DMS153 treated with DMSO at 0.1 percent for 48 hours (cell line): Measurements from ENCODE around the gene HADH.
A peak's percentile ranks its signal among the peaks of the same experiment; 100 is the strongest.
"Not testable (repeated sequence)": the region's sequence is repeated elsewhere in the genome, so short reads cannot be mapped to it uniquely, and the experiment has no call there.

ENCODE experiments used
- DNase-seq: peaks from one replicate; lab custom pipeline; 2025; ENCODE audit not compliant: unreplicated experiment; lab: John Stamatoyannopoulos, UW

Gene HADH

GRCh38 chr4:108029731-108030130 is 40.0 kb downstream of the HADH start:
- no peak for DNase-seq

- DNase-seq = peak; percentile 23
Observed at GRCh38 chr4:108030332-108030731, 40.6 kb downstream of the HADH start.

GRCh38 chr4:108031427-108032083 is 41.9 kb downstream of the HADH start:
- DNase-seq = no peak

GRCh38 chr4:108033348-108033747 is 43.7 kb downstream of the HADH start:
- DNase-seq = no peak

- no peak for DNase-seq
Observed at GRCh38 chr4:108034565-108034964, 44.9 kb downstream of the HADH start.

- no peak for DNase-seq
Observed at GRCh38 chr4:108035691-108036090, 46.0 kb downstream of the HADH start.

- no peak for DNase-seq
Observed at GRCh38 chr4:108036213-108036612, 46.5 kb downstream of the HADH start.

- no peak for DNase-seq
Observed at GRCh38 chr4:108037884-108038283, 48.2 kb downstream of the HADH start.

GRCh38 chr4:108042927-108043326 is 53.2 kb downstream of the HADH start:
- no peak for DNase-seq

- DNase-seq = peak; percentile 16
Observed at GRCh38 chr4:108043526-108043925, 53.8 kb downstream of the HADH start.

- no peak for DNase-seq
Observed at GRCh38 chr4:108044951-108045686, 55.4 kb downstream of the HADH start.

GRCh38 chr4:108045687-108046024 is 56.0 kb downstream of the HADH start:
- no peak for DNase-seq

- no peak for DNase-seq
Observed at GRCh38 chr4:108047199-108047598, 57.5 kb downstream of the HADH start.

GRCh38 chr4:108048157-108048556 is 58.5 kb downstream of the HADH start:
- no peak for DNase-seq

GRCh38 chr4:108048997-108049396 is 59.3 kb downstream of the HADH start:
- no peak for DNase-seq

- no peak for DNase-seq
Observed at GRCh38 chr4:108049406-108049805, 59.7 kb downstream of the HADH start.

- not testable (repeated sequence) for DNase-seq
Observed at GRCh38 chr4:108050166-108051111, 60.8 kb downstream of the HADH start.

- no peak for DNase-seq
Observed at GRCh38 chr4:108051343-108051742, 61.7 kb downstream of the HADH start.

GRCh38 chr4:108052558-108053120 is 63.0 kb downstream of the HADH start:
- no peak for DNase-seq

GRCh38 chr4:108053251-108053711 is 63.6 kb downstream of the HADH start:
- DNase-seq = no peak

- no peak for DNase-seq
Observed at GRCh38 chr4:108054025-108054638, 64.4 kb downstream of the HADH start.
